OCI-LY3 (cell line): ENCODE results near the gene ZNF304.

ENCODE experiments used
- H2AFZ ChIP-seq: fragments of 200-600, 300-600 bp; shearing (Covaris generic); 2 replicates; pipeline ENCODE4 v1.6.0; 2014; ENCODE audit warnings: antibody characterized with exemption, low read depth, low read length
- H3K27ac ChIP-seq: fragments of 200-600, 300-600 bp; sonication (generic); 2 replicates; pipeline ENCODE4 v1.5.1; 2014; ENCODE audit warnings: mild to moderate bottlenecking, low read length, moderate library complexity, mixed read lengths
- H3K27me3 ChIP-seq: fragments of 200-600, 300-600 bp; sonication (generic); 2 replicates; pipeline ENCODE4 v1.6.1; 2014; ENCODE audit warnings: low read depth, low read length, mixed read lengths
- H3K36me3 ChIP-seq: fragments of 200-600, 300-600 bp; sonication (generic); replicated peaks from 2 replicates; pipeline ENCODE3; 2014; ENCODE audit warnings: low read depth, low read length, mixed read lengths
- H3K4me1 ChIP-seq: fragments of 300-600, 200-600 bp; sonication (generic); 2 replicates; pipeline ENCODE4 v1.6.1; 2014; ENCODE audit warnings: low read length, mixed read lengths
- H3K4me2 ChIP-seq: fragments of 200-600, 300-600 bp; sonication (generic); 2 replicates; pipeline ENCODE4 v1.6.1; 2014; ENCODE audit warnings: low read length, mixed read lengths
- H3K4me3 ChIP-seq: fragments of 300-600, 200-600 bp; sonication (generic); 2 replicates; pipeline ENCODE4 v1.5.1; 2014; ENCODE audit warnings: antibody characterized with exemption, mild to moderate bottlenecking, low read length, moderate library complexity
- H3K79me2 ChIP-seq: fragments of 300-600, 200-600 bp; shearing (Covaris generic); 2 replicates; pipeline ENCODE4 v1.6.1; 2014; ENCODE audit warnings: mild to moderate bottlenecking, low read length, mixed read lengths
- H3K9ac ChIP-seq: fragments of 300-600, 200-600 bp; shearing (Covaris generic); 2 replicates; pipeline ENCODE4 v1.6.0; 2014; ENCODE audit warnings: mild to moderate bottlenecking, low read length, moderate library complexity
- H3K9me3 ChIP-seq: fragments of 200-600, 300-600 bp; shearing (Covaris generic); 2 replicates; pipeline ENCODE4 v1.6.1; 2014; ENCODE audit warnings: low read length, mixed read lengths; ENCODE audit not compliant: insufficient read depth
- H4K20me1 ChIP-seq: fragments of 200-600, 300-600 bp; sonication (generic); 2 replicates; pipeline ENCODE4 v1.6.1; 2016; ENCODE audit warnings: low read length, mixed read lengths; ENCODE audit not compliant: insufficient read depth
- CTCF ChIP-seq: fragments of 200-600, 300-600 bp; sonication (generic); IDR thresholded peaks from 2 replicates; pipeline ENCODE4 v1.5.1; 2014; ENCODE audit warnings: antibody characterized with exemption, low read length, low read depth
- EZH2phosphoT487 ChIP-seq: fragments of 200-600 bp; shearing (Covaris generic); IDR thresholded peaks from 2 replicates; pipeline ENCODE4 v1.6.1; 2018; ENCODE audit warnings: antibody characterized with exemption, mixed run types, low read depth

Gene ZNF304

GRCh38 chr19:57342582-57342981 is 8.5 kb upstream of the ZNF304 start:
- Histone ChIP-seq H4K20me1 (no peaks in the 10 kb centered on the region), H3K4me1 (peaks cover 16% of the 10 kb centered on the region), H3K79me2 (peaks cover 4% of the 10 kb centered on the region; the same call in 1 of the 2 replicates), H3K9ac (no peak overlapping the region), H3K9me3 (no peaks in the 10 kb centered on the region), H3K4me3 (no peak overlapping the region), H2AFZ (no peak overlapping the region), H3K27me3 (no peaks in the 10 kb centered on the region), H3K4me2 (no peak overlapping the region), H3K27ac (no peak overlapping the region), H3K36me3 (no peaks in the 10 kb centered on the region)
- TF ChIP-seq EZH2phosphoT487 (no peak), CTCF (no peak)

GRCh38 chr19:57348136-57348535 is 2.9 kb upstream of the ZNF304 start:
- Histone ChIP-seq H3K36me3 (peaks cover 3% of the 10 kb centered on the region), H3K27ac (no peak overlapping the region), H3K4me2 (no peak overlapping the region), H3K27me3 (no peaks in the 10 kb centered on the region), H3K79me2 (peaks cover 21% of the 10 kb centered on the region), H2AFZ (no peak overlapping the region), H3K9me3 (no peaks in the 10 kb centered on the region), H3K9ac (no peak overlapping the region), H3K4me1 (peaks cover 16% of the 10 kb centered on the region), H4K20me1 (no peaks in the 10 kb centered on the region; the same call in 1 of the 2 replicates), H3K4me3 (no peak overlapping the region)
- TF ChIP-seq EZH2phosphoT487 (no peak), CTCF (no peak)

DNA sequence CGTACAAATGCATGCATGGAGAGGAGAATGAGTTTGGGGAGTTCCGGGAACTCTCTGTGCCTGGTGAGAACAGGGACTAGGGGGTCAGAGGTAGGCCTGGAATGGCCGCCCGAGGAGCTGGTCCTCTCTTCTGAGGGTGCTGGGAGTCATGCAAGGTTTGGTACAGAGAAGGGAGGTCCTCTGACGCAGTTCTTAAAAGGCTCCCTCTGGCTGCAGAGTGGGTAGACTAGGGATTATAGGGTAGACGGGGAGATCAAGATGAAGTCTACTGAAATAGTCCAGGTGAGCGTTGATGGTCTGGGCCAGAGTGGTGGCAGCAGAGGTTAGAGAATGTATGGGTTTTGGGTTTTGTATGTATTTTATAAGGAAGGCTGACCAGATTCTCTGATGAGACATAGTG is 796 bp downstream of the ZNF304 start:
- Histone ChIP-seq H2AFZ (no peak overlapping the region), H3K79me2 (peaks cover 27% of the 10 kb centered on the region), H4K20me1 (no peaks in the 10 kb centered on the region; the same call in 1 of the 2 replicates), H3K9ac (peak overlapping the region; percentile 80), H3K4me1 (peaks cover 16% of the 10 kb centered on the region), H3K4me2 (peak overlapping the region; percentile 92), H3K27me3 (no peaks in the 10 kb centered on the region), H3K27ac (no peak overlapping the region), H3K36me3 (peaks cover 24% of the 10 kb centered on the region), H3K4me3 (peak overlapping the region; percentile 93), H3K9me3 (no peaks in the 10 kb centered on the region)
- TF ChIP-seq CTCF: no peak
- no peak for TF ChIP-seq EZH2phosphoT487

GRCh38 chr19:57355916-57356315 is 4.8 kb downstream of the ZNF304 start:
- Histone ChIP-seq H3K79me2 (peaks cover 33% of the 10 kb centered on the region), H3K4me2 (no peak overlapping the region), H3K36me3 (peaks cover 52% of the 10 kb centered on the region), H3K4me1 (peaks cover 11% of the 10 kb centered on the region), H3K9me3 (no peaks in the 10 kb centered on the region), H3K9ac (no peak overlapping the region), H3K27me3 (no peaks in the 10 kb centered on the region), H3K27ac (no peak overlapping the region), H4K20me1 (no peaks in the 10 kb centered on the region; the same call in 1 of the 2 replicates), H2AFZ (no peak overlapping the region), H3K4me3 (no peak overlapping the region)
- TF ChIP-seq CTCF (no peak), EZH2phosphoT487 (no peak)
